ENCODE measurements around the gene SEC14L3. TPM values are rescaled to one million over a fixed set of nuclear protein-coding genes. Genes with fewer than 3 reads are reported as not detected.
"Not testable (repeated sequence)": the region's sequence is repeated elsewhere in the genome, so short reads cannot be mapped to it uniquely, and the experiment has no call there.

SEC14L3 gene
- polyA plus RNA-seq, 5 donors, result 0.14 to 0.26 (median 0.21) TPM

GRCh38 chr22:30486118-30486517 is 14.3 kb upstream of the SEC14L3 start:
- no peak for DNase-seq

GRCh38 chr22:30485362-30485988 is 13.7 kb upstream of the SEC14L3 start:
- peak; percentile 21 to 33 for DNase-seq

GRCh38 chr22:30483169-30483568 is 11.4 kb upstream of the SEC14L3 start:
- DNase-seq, result no peak

GRCh38 chr22:30481711-30482110 is 9.9 kb upstream of the SEC14L3 start:
- no peak for DNase-seq

GRCh38 chr22:30479981-30480380 is 8.2 kb upstream of the SEC14L3 start:
- no peak for DNase-seq

DNA sequence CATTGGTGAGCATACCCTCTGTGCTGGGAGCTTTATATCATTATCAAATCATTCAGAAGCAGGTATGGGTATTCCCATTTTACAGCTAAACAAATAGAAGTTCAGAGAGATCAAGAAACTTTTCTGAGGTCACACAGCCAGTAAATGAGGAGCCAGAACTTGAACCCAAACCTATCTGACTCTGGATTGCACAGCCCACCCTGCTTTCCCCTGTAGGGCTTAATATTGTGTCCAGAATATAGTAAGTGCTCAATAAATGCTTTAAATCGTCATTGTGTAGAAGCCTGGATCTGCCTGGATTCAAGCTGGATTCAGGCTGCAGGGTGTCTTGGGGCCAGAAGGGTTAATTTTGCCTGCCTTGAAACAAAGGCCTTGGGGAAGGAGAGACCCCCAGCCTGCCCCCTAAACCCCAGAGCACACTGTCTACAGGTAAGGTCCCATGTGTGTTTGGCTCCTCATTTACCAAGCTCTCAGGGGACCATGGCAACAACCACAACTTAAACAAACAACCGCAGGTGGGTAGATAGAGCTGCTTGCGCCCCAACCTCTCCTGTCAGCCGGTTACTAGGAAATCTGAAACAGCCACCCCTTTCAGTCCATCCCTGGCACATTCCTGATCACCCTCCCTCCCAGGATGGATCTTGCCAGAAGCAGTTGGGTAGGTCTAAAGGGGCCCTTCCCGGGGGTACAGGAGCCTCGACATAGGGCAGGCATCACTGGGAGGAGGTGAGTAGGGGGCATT is 3.0 kb upstream of the SEC14L3 start:
- DNase-seq, result peak; percentile 36 to 42

- no peak for DNase-seq
Measured at GRCh38 chr22:30474121-30474520, 2.3 kb upstream of the SEC14L3 start.

GRCh38 chr22:30472994-30473720 is 1.3 kb upstream of the SEC14L3 start:
- DNase-seq, result no peak

- no peak for DNase-seq
Measured at GRCh38 chr22:30470655-30471054, 1.2 kb downstream of the SEC14L3 start.

DNA sequence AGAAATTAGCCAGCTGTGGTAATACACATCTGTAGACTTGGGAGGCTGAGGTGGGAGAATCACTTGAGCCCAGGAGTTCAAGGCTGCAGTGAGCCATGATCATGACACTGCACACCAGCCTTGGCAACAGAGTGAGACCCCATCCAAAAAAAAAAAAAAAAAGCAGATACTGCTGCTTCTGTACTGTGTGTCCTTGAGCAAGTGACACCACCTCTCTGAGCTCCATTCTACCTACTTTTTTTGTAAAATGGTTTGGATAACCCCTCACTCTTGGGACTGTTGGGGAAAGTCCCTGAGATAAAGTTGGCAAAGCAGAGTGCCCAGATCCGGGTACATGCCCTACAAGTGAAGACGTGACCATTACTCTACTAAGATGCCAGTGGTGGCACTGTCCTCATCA is 2.7 kb downstream of the SEC14L3 start:
- no peak for DNase-seq

DNA sequence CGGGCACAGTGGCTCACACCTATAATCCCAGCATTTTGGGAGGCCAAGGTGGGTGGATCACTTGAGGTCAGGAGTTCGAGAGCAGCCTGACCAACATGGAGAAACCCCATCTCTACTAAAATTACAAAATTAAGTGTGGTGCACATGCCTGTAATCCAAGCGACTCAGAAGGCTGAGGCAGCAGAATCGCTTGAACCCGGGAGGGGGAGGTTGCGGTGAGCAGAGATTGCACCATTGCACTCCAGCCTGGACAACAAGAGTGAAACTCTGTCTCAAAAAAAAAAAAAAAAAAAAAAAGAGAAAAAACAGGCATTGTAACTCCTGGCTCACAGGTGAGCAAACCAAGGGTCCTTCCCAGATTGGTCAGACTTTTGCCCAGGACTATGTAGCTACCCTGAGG is 11.3 kb downstream of the SEC14L3 start:
- DNase-seq, result not testable (repeated sequence)

DNA sequence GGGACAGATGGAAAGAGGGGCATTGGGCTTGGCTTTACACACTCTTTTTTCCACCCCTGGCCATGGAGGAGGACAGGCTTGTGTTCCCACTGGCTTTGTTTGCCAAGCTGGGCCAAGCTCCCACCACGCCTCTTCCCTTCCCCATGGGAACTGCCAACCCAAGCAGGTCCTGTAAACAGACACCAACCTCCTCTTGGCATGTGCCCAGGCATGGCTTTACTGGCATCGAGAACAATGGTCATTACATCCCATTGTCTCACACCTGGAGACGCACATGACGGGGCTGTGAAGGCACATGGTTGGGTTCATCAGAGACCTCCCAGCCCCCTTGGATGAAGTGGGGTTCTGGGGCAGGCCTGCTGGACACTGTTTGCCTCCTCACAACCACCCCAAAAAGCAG is 11.7 kb downstream of the SEC14L3 start:
- DNase-seq, result no peak

DNA sequence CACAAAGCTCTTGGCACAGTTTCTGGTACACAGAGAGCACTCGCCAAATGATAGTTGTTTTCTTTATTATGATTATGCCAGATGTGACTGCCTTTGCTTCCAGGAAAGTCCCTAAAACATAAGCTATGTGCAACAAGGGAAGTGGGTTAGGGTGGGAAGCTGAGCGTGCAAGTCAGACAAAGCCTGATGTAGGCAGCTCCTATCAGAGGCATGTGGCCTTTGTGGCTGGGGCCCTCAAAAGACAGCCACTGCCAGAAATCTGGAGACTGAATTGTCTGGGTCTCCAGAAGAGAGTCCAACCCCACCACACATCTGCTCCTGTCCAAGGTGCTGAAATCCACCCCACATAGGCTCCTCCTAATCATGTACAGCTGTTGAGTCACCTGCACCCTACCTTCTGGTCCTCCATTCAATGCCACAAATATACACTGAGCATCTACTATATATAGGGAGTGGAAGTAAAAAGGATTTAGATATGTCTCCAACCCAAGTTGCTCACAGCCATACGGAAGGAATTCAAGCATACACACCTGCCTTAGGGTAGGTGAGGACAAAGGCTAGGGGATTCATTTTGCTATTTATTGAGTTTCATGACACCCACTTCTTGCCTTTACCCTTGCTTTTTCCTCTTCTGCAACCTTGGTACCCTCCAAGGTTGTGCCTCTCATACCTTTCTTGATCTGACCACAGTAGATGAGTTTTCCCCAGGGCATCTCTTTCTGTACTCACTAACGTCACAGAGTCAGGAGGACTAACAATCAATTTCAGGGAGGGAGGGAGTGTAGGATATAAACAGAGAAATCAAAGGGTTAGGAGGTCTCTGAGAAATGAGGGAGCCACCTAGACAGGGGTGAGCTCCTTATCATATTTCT is 12.4 kb downstream of the SEC14L3 start:
- peak in 1 of 2 donors; percentile 18 for DNase-seq

DNA sequence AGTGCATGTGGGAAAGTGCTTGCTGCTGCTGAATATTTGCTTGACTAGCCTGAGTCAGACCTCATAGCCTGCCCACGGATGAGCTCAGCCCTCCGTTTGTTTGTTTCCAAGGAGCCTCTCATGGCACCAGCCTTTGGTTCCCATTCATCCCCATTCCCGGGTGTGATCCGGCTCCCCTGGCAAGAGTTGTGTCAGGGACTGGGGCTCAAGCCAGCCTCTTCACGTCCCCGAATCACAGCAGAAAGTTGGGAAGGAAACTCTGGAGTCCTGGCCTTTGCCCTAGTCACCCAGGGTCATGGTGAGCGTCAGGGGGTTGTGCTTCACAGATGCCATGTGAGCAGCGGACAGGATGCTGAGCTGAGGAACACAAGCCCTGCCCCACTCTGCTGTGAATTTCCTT is 13.8 kb downstream of the SEC14L3 start:
- no peak for DNase-seq

- no peak for DNase-seq
Measured at GRCh38 chr22:30455075-30455840, 16.6 kb downstream of the SEC14L3 start.

DNA sequence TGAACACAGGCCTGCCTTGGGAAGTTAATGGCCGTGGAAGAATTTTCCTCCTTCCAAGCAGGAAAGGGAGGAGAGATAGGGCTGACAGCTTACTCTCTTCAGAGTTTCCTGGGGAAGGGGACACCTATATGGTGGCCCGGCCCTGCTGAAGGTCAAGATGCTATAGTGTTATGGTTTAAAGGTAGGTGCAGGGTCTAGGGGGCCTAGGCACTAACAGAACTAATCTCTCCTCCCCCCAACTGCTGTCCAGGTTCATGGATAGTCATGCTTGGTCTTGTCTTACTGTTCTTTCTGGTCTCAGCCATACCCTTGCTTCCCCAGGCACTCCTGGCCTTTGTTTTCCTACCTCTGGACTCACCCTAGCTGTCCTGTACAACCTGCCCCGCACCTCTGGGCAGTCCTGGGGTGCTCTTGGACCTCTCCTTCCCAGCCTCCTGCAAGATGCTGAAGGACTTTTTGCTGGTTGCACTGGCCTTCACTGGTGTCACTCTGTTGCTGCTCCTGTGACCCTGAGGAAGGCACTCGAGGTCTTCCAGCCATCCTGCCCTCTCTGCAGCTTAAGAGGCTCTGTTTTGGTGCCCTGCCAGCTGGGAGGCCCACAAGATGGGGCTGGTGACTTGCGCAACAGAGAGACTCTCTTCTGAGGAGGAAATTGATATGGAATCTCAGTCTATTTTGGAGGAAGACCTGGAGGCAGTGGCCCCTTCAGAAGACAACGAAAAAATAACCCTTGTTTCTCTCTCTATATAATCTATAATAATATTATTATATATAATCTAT is 17.9 kb downstream of the SEC14L3 start:
- DNase-seq, result peak in 1 of 2 donors; percentile 13

DNA sequence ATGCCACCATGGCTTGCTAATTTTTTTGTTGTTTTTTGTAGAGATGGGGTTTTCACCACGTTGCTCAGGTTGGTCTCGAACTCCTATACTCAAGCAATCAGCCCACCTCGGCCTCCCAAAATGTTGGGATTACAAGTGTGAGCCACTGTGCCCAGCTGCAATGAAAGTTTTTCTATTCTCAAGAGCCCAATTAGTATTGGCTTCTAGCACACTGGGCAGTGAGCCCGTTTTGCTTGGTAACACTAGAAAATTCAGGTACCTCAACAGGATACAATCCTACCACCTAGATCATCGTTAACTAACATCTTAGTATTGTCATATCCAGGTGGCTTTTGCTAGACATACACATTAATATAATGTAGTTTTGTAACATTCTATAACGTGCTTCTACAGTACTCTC is 19.0 kb downstream of the SEC14L3 start:
- no peak for DNase-seq

GRCh38 chr22:30451488-30451887 is 20.3 kb downstream of the SEC14L3 start:
- not testable (repeated sequence) for DNase-seq

DNA sequence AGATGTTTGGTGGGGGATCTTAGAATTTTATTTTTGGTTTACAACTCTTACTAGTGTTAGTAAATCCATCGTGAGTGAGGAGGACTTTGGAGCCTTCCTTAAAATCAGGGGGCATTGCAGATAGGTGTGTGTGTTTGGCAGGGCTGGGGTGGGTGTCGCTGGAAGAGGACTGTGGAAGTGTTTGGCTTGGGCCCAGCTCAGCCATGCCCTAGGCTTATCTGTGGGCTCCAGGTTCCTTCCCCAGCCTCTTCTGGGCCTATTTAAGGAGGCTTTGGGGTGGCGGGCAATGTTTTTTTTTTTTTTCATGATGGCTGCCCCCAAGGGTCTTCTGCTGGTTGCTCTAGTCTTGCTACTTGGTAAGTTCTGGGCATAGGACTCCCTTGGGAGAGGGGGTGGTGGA is 24.2 kb downstream of the SEC14L3 start:
- no peak for DNase-seq

- DNase-seq, result no peak
Measured at GRCh38 chr22:30445438-30446145, 26.2 kb downstream of the SEC14L3 start.
